Common myeloid progenitor, CD34-positive (primary cell): Measurements from ENCODE around the gene DOCK3.
"Not testable (repeated sequence)": the region's sequence is repeated elsewhere in the genome, so short reads cannot be mapped to it uniquely, and the experiment has no call there.

Experiments
- CTCF ChIA-PET: fragments of 350-600 bp; sonication (Branson Sonifier 250); formaldehyde crosslinking; loops from one replicate; lab custom pipeline; 2021; ENCODE audit warnings: antibody characterized with exemption; lab: Charles Lee
- POLR2A ChIA-PET: fragments of 350-600 bp; sonication (Branson Sonifier 250); formaldehyde crosslinking; loops from one replicate; lab custom pipeline; 2021; ENCODE audit warnings: antibody characterized with exemption; lab: Charles Lee
- DNase-seq, 3 donors: peaks; one replicate each; pipeline versions ENCODE4 v3.0.0 to v3.0.0-alpha.2; 2013
- H3K27ac ChIP-seq, 2 experiments: 1 replicate in 1 of 2; 2 replicates in 1 of 2; pipeline ENCODE4 v1.7.0; 2013; ENCODE audit warnings: inconsistent platforms in 2 of 2, low read length in 2 of 2, mild to moderate bottlenecking in 2 of 2, low read depth in 1 of 2, moderate library complexity in 1 of 2; ENCODE audit not compliant: severe bottlenecking in 2 of 2, insufficient read depth in 1 of 2, poor library complexity in 1 of 2
- H3K27me3 ChIP-seq, 5 experiments: replicated peaks in 2 of 5; 1 replicate in 3 of 5; 2 replicates in 2 of 5; pipeline versions ENCODE4 v1.6.1 to v1.7.0; 2013; ENCODE audit warnings: low read length in 4 of 5, mild to moderate bottlenecking in 2 of 5, moderate library complexity in 2 of 5, inconsistent platforms in 1 of 5; ENCODE audit not compliant: insufficient read depth in 5 of 5, control insufficient read depth in 4 of 5
- H3K36me3 ChIP-seq, 4 experiments: 1 replicate in 2 of 4; 2 replicates in 2 of 4; pipeline versions ENCODE4 v1.6.1 to v1.7.0; 2013; ENCODE audit warnings: low read length in 3 of 4, control low read depth in 1 of 4, mild to moderate bottlenecking in 1 of 4; ENCODE audit not compliant: control insufficient read depth in 4 of 4, insufficient read depth in 4 of 4
- H3K4me1 ChIP-seq, 4 experiments: 1 replicate in 3 of 4; 2 replicates in 1 of 4; pipeline versions ENCODE4 v1.6.1 to v1.7.1; 2013; ENCODE audit warnings: low read length in 3 of 4, mild to moderate bottlenecking in 3 of 4, control low read depth in 1 of 4, inconsistent platforms in 1 of 4, moderate library complexity in 1 of 4; ENCODE audit not compliant: control insufficient read depth in 4 of 4, insufficient read depth in 4 of 4; ENCODE audit errors: control extremely low read depth in 1 of 4
- H3K4me3 ChIP-seq, 7 experiments: 1 replicate in 4 of 7; 2 replicates in 3 of 7; pipeline versions ENCODE4 v1.5.1 to v1.7.0; 2013; ENCODE audit warnings: mild to moderate bottlenecking in 7 of 7, low read length in 6 of 7, moderate library complexity in 6 of 7, inconsistent platforms in 2 of 7, low read depth in 2 of 7, control low read depth in 1 of 7; ENCODE audit not compliant: insufficient read depth in 4 of 7, control insufficient read depth in 1 of 7; ENCODE audit errors: extremely low read depth in 1 of 7
- H3K9me3 ChIP-seq, 5 experiments: 1 replicate in 4 of 5; 2 replicates in 1 of 5; pipeline versions ENCODE4 v1.6.1 to v1.7.1; 2013; ENCODE audit warnings: low read length in 4 of 5, mild to moderate bottlenecking in 2 of 5, inconsistent platforms in 1 of 5, low read depth in 1 of 5, moderate library complexity in 1 of 5; ENCODE audit not compliant: control insufficient read depth in 4 of 5, insufficient read depth in 2 of 5; ENCODE audit errors: control extremely low read depth in 1 of 5
- WGBS: methylation state at CpG from one replicate; pipeline ENCODE4 v1.1.5; 2013; ENCODE audit not compliant: insufficient coverage; 5-methylcytosine and 5-hydroxymethylcytosine counted together

DOCK3 gene

DNA sequence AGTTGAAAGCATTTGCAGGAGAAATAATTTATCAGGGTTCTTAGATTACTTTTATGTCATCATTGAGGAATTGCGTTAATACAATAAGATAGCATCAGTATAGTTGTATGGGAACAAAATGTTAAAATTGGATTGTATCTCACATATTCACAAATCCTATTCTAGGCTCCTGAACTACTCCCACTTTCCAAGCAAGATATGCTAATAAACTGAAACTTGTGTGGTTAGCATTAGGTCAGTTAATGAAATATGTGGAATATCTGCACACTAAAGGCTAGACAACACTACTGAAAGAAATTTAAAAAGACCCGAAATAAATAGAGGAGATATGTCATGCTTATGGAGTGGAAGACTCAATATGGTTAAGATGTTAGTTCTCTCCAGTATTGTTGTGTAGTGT, 272.7 kb downstream of the DOCK3 start:
- no CpG with 5 or more reads among the region's 2 CpGs for WGBS
- no peaks in the 10 kb centered on the region for H3K9me3 ChIP-seq
- H3K36me3 ChIP-seq = no peaks in the 10 kb centered on the region
- H3K27me3 ChIP-seq = no peaks in the 10 kb centered on the region
- DNase-seq = no peak
- no peak overlapping the region for H3K27ac ChIP-seq
- H3K4me1 ChIP-seq = peaks cover 0 to 9% (median under 1%) of the 10 kb centered on the region in 4 experiments
- ChIA-PET CTCF (no interaction called here), POLR2A (no interaction called here)
- H3K4me3 ChIP-seq = no peak overlapping the region

DNA sequence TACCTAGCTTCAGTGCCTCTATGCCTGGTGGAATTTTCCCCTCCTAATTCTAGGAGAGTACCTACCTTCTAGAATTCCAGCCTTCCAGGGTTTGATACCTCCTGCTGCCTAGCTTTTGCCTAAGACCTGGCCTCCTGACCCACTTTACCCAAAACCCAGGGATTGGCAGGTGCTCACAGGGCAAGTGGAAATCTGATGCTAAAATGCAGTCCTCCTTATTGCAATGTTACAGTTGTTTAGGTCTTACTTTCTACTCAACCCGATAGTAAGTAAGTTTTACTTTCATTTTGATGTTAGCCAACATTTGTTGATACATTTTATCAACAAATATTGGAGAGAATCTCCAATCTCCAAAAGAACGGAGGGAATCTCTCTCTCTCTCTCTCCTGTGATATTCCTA, 275.9 kb downstream of the DOCK3 start:
- no CpG with 5 or more reads among the region's 2 CpGs for WGBS
- peaks cover 0 to 9% (median 2%) of the 10 kb centered on the region in 4 experiments for H3K4me1 ChIP-seq
- H3K27ac ChIP-seq = peak overlapping the region; percentile 29 to 73
- H3K4me3 ChIP-seq = peak overlapping the region in 4 of 7 experiments; percentile 35 to 69 (median 57)
- DNase-seq = peak; percentile 7 to 44 (median 24)
- no peaks in the 10 kb centered on the region for H3K36me3 ChIP-seq
- H3K9me3 ChIP-seq = no peaks in the 10 kb centered on the region
- ChIA-PET CTCF (interaction anchor here (0.7 to 1.4 kb wide), 3 partner anchors 9 to 27 kb away, joined by 3 to 5 read pairs (median 3); no protein-coding TSS in a partner anchor), POLR2A (no interaction called here)
- no peaks in the 10 kb centered on the region for H3K27me3 ChIP-seq

DNA sequence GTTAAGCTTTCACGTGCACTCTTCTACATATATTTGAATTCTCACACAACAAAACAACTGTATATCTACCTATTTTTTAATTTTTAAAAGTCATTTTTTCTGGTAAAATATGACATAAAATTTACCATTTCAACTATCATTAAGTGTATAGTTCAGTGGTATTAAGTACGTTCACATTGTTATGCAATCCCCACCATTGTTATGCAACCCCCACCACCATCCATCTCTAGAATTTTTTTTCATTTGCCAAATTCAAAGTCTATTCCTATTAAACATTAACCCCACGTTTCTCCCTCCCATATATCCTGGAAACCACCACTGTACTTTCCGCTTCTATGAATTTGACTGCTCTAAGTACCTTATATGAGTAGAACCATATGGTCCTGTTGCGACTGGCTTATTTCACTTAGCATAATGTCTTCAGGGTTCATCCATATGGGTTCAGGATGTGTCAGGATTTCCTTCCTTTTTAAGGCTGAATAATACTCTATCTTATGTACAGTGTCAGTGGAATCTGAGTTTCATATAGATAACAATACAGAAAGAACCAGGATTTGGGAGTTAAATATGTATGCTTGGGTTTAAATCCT, 279.2 kb downstream of the DOCK3 start:
- no peak for DNase-seq
- H3K9me3 ChIP-seq = no peaks in the 10 kb centered on the region
- H3K36me3 ChIP-seq = no peaks in the 10 kb centered on the region
- peaks cover 0 to 9% (median 2%) of the 10 kb centered on the region in 4 experiments for H3K4me1 ChIP-seq
- POLR2A ChIA-PET = no interaction called here
- no peak overlapping the region for H3K4me3 ChIP-seq
- H3K27ac ChIP-seq = no peak overlapping the region
- no peaks in the 10 kb centered on the region for H3K27me3 ChIP-seq
- CTCF ChIA-PET = no interaction called here
- 94% methylated on average over 2 of the region's 5 CpGs for WGBS

DNA sequence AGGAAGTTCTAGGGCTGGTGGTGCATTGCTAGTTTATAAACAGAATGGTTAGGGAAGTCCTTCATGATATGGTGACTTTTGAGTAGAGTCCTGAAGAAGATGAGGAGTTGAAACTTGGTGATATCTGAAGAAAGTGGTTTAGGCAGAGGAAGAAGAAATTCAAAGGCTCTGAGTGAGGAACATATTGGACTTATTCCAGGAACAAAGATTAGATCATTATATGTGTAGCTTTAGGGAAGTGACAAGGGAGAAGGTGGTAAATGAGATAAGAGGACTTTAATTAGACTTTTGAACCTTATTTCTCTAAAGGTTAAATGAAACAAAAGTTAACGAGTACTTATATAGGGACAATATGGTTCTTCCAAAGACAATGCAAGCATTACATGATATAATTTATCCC, 286.7 kb downstream of the DOCK3 start:
- WGBS = no CpG with 5 or more reads among the region's 1 CpG
- peak; percentile 69 to 91 (median 86) for DNase-seq
- CTCF ChIA-PET = interaction anchor here (1.0 kb wide), 2 partner anchors 11 to 50 kb away, joined by 3 to 4 read pairs; no protein-coding TSS in a partner anchor

DNA sequence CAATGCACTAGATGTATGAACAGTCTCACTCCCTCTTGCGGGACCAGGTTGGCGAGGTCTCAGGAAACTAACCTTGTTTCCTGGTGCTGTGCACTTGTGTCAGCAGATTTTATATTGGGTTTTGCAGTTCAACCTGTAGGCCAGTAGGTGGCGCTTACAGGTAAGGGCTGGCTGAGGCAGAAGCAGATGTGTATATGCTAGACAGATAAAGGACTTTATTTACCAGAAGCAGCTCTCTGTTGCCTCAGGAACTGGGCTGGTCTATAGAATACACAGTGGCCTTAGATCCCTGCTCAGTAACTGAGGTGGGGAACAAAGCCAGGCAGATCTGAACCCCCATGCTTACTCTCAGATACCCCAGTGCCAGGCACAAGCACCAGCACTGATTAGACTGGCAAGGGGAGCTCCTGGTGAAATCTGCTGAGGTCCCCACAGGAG, 296.8 kb downstream of the DOCK3 start:
- no peaks in the 10 kb centered on the region for H3K27me3 ChIP-seq
- H3K27ac ChIP-seq = no peak overlapping the region
- ChIA-PET CTCF (interaction anchor here (0.8 to 2.1 kb wide), 15 partner anchors 9 to 408 kb away, joined by 3 to 11 read pairs (median 4); no protein-coding TSS in a partner anchor), POLR2A (no interaction called here)
- H3K36me3 ChIP-seq = no peaks in the 10 kb centered on the region
- peak; percentile 62 to 82 (median 72) for DNase-seq
- peaks cover 0 to 3% (median 0%) of the 10 kb centered on the region in 5 experiments for H3K9me3 ChIP-seq
- peaks cover 0 to 4% (median 0%) of the 10 kb centered on the region in 4 experiments for H3K4me1 ChIP-seq
- no peak overlapping the region for H3K4me3 ChIP-seq
- 0% methylated on average over 3 of the region's 3 CpGs for WGBS

More for the DNA sequence above, 286.7 kb downstream of the DOCK3 start:
- Histone ChIP-seq H3K4me3 (peak overlapping the region in 1 of 7 experiments; percentile 20), H3K9me3 (no peaks in the 10 kb centered on the region), H3K27ac (peak overlapping the region in 1 of 2 experiments; percentile 29), H3K36me3 (no peaks in the 10 kb centered on the region), H3K4me1 (peaks cover 3 to 17% (median 8%) of the 10 kb centered on the region in 4 experiments), H3K27me3 (no peaks in the 10 kb centered on the region)
- POLR2A ChIA-PET = no interaction called here

DNA sequence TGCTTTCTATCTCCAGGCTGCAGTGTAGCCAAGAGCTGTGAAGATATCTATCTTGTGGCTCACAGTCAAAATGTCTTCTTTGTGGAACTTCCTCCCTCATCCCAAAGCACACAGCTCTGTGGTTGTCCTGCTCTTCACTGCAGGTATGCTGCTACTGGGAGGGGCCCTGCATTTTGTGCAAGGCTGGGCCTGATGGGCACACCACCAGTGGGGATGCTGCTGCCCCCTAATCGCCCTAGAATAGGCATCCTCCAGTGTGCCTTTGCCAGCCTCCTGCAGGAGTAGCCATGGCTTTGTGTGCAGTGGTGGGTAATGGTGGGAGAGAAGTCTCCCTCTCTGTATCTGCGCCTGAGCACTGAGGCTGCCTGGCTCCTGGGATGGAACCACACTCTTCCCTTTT, 297.3 kb downstream of the DOCK3 start:
- H3K27me3 ChIP-seq = no peaks in the 10 kb centered on the region
- peaks cover 0 to 3% (median 0%) of the 10 kb centered on the region in 5 experiments for H3K9me3 ChIP-seq
- 83% methylated on average over 1 of the region's 2 CpGs for WGBS
- no peak overlapping the region for H3K27ac ChIP-seq
- CTCF ChIA-PET = interaction anchor here (0.8 to 2.1 kb wide), 17 partner anchors 9 to 408 kb away, joined by 3 to 11 read pairs (median 4); no protein-coding TSS in a partner anchor
- no peak overlapping the region for H3K4me3 ChIP-seq
- peak in 1 of 3 donors; percentile 22 for DNase-seq
- POLR2A ChIA-PET = no interaction called here
- H3K4me1 ChIP-seq = peaks cover 0 to 4% (median 0%) of the 10 kb centered on the region in 4 experiments
- H3K36me3 ChIP-seq = no peaks in the 10 kb centered on the region

DNA sequence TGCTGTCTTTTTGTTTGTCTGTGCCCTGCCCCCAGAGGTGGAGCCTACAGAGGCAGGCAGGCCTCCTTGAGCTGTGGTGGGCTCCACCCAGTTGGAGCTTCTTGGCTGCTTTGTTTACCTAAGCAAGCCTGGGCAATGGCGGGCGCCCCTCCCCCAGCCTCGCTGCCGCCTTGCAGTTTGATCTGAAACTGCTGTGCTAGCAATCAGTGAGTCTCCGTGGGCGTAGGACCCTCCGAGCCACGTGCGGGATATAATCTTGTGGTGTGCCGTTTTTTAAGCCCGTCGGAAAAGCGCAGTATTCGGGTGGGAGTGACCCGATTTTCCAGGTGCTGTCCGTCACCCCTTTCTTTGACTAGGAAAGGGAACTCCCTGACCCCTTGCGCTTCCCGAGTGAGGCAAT, 303.9 kb downstream of the DOCK3 start:
- H3K36me3 ChIP-seq, DNase-seq, CTCF ChIA-PET, H3K27me3 ChIP-seq, H3K9me3 ChIP-seq, H3K4me1 ChIP-seq, POLR2A ChIA-PET, H3K4me3 ChIP-seq, H3K27ac ChIP-seq: not testable (repeated sequence)
- 91% methylated on average over 10 of the region's 18 CpGs for WGBS
